Spleen (tissue), 11 donors: ENCODE results near the gene KIF3A. TPM values are rescaled to one million over a fixed set of nuclear protein-coding genes. Genes with fewer than 3 reads are reported as not detected.
A peak's percentile ranks its signal among the peaks of the same experiment; 100 is the strongest.

Experiments
- DNase-seq: peaks from one replicate; pipeline ENCODE4 v3.0.0-alpha.2; 2020
- H3K27ac ChIP-seq, 8 donors: fragments of 200-600 bp; sonication (generic) in 7 of 8; 1 replicate in 4 of 8; 2 replicates in 4 of 8; pipeline versions ENCODE4 v1.5.0 to v1.8.0; 2016 to 2021; ENCODE audit warnings: inconsistent platforms in 4 of 8, mild to moderate bottlenecking in 4 of 8, moderate library complexity in 1 of 8
- H3K27me3 ChIP-seq, 7 donors: fragments of 200-600 bp; sonication (generic) in 6 of 7; replicated peaks in 1 of 7; 1 replicate in 4 of 7; 2 replicates in 3 of 7; pipeline versions ENCODE4 v1.5.0 to v1.8.0; 2016 to 2021; ENCODE audit warnings: inconsistent platforms in 3 of 7, mild to moderate bottlenecking in 1 of 7
- H3K36me3 ChIP-seq, 6 donors: fragments of 200-600 bp; sonication (generic) in 5 of 6; 1 replicate in 4 of 6; 2 replicates in 2 of 6; pipeline versions ENCODE4 v1.5.0 to v1.8.0; 2016 to 2021; ENCODE audit warnings: inconsistent platforms in 2 of 6
- H3K4me1 ChIP-seq, 6 donors: fragments of 200-600 bp; sonication (generic) in 5 of 6; 1 replicate in 3 of 6; 2 replicates in 3 of 6; pipeline versions ENCODE4 v1.5.0 to v1.8.0; 2016 to 2021; ENCODE audit warnings: inconsistent platforms in 3 of 6
- H3K4me3 ChIP-seq, 8 donors: fragments of 200-600 bp; sonication (generic) in 7 of 8; 1 replicate in 4 of 8; 2 replicates in 4 of 8; pipeline versions ENCODE4 v1.5.0 to v1.8.0; 2016 to 2021; ENCODE audit warnings: inconsistent platforms in 4 of 8, mild to moderate bottlenecking in 4 of 8, moderate library complexity in 2 of 8
- H3K9me3 ChIP-seq, 8 donors: fragments of 200-600 bp; sonication (generic) in 7 of 8; 1 replicate in 4 of 8; 2 replicates in 4 of 8; pipeline versions ENCODE4 v1.5.0 to v1.8.0; 2016 to 2021; ENCODE audit warnings: inconsistent platforms in 4 of 8
- POLR2A ChIP-seq, 3 donors: fragments of 450-650 bp; IDR thresholded peaks; one replicate each; pipeline ENCODE4 v1.5.1; 2017; ENCODE audit warnings: antibody characterized with exemption in 3 of 3, mild to moderate bottlenecking in 1 of 3
- POLR2AphosphoS5 ChIP-seq, 3 donors: sonication (generic); formaldehyde crosslinking; IDR thresholded peaks; one replicate each; pipeline ENCODE4 v1.5.1; 2017; ENCODE audit warnings: antibody characterized with exemption in 3 of 3
- WGBS, 5 donors: extraction: QIAGEN DNeasy Blood & Tissue Kit in 3 of 5; methylation state at CpG; one replicate each; pipeline versions ENCODE4 v1.1.5 to v1.1.7; 2013 to 2018; 5-methylcytosine and 5-hydroxymethylcytosine counted together
- intact Hi-C: fragments of 100-400 bp; cut with DNase I; formaldehyde crosslinking; loops from one replicate; pipeline ENCODE4 v1.15.0; 2023; ENCODE audit warnings: low total_unique reads
- polyA plus RNA-seq, 3 donors: library from polyadenylated mRNA; stranded (reverse); fragments of 200-250 nt; gene quantifications; one replicate each; pipeline ENCODE4 v1.2.1, GENCODE V29; 2013
- total RNA-seq, 7 donors: library from RNA; depleted of rRNA in 3 of 7; stranded (reverse); fragments of >200 nt in 3 of 7; fragmentation: NEBNext Ultra II Directional in 4 of 7; extraction: Animal tissue kit (Norgen Biotek cat#: 25700) in 4 of 7; gene quantifications; one replicate each; pipeline versions ENCODE4 v1.1.0 to v1.2.1, GENCODE V29; 2016 to 2021
- TF ChIP-seq, protein P1 (sequence below), 11 experiments: fragments of 200-600 bp in 7 of 11; fragments of 450-650 bp in 4 of 11; sonication (generic) in 4 of 11; IDR thresholded peaks in 8 of 11; conservative IDR thresholded peaks in 3 of 11; 1 replicate in 7 of 11; 2 replicates in 4 of 11; pipeline versions ENCODE4 v1.4.0 to v1.8.0; 2016 to 2021; ENCODE audit warnings: antibody characterized with exemption in 11 of 11, inconsistent platforms in 4 of 11, mild to moderate bottlenecking in 1 of 11
- donor health status: healthy with polysubstance abuse.
- donor health status: DM: no; HTN: no; CAD: no; lungs with moderate emphysema.
- donor health status: DM: no; HTN: no; CAD: no.
- donor health status: Bipolar disorder and iron deficiency.
- donor health status: healthy.
- donor health status: DM: no; HTN: no; CAD: no.
- donor health status: DM: yes; HTN: yes; CAD: no.

The KIF3A gene
- total and polyA plus RNA-seq, 10 donors, result 1.3 to 10.7 (median 6.7) TPM

DNA sequence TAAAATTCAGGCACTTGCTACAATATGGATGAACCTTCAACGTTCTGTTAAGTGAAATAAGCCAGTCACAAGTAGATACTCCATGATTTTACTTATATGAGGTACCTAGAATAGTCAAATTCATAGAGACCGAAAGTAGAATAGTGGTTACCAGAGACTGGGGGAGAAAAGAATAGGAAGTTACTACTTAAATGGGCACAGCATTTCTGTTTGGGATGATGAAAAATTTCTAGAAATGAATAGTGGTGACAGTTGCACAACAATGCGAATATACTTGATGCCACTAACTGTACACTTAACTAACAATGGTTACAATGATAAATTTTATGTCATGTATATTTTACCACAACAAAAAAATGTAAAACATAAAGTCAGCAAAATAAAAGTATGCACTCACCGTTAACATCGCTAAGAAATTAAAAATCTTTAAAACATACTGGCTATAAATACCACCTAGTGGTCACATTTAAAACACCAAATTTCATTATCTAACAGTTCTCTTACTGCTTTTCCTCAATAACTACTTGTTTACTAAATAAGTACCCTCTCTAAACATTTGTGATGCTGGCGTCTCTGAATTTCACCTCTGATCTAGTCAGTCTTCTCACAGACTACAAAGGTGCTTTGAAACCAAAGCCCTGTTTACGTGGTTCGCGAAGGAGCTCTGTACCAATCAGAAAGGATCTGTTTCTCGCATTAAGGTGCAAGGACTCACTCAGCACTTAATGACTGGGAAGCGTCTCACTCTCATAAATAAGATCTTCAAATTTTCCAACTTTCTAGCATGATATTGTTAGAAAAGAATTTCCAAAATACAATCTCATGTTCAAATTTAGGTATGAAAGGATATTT lies 22.7 kb downstream of the KIF3A start:
- H3K4me1 ChIP-seq, result peaks cover 0 to 9% (median 0%) of the 10 kb centered on the region in 6 donors
- no peaks in the 10 kb centered on the region for H3K9me3 ChIP-seq
- no peak overlapping the region for H3K4me3 ChIP-seq
- H3K27ac ChIP-seq, result no peak overlapping the region
- no peaks in the 10 kb centered on the region for H3K27me3 ChIP-seq
- no peak for DNase-seq
- peaks cover 0 to 37% (median 0%) of the 10 kb centered on the region in 6 donors for H3K36me3 ChIP-seq
- intact Hi-C loops, result loop anchor here (10.0 kb wide), 1 partner anchor 330 kb away; no protein-coding TSS in a partner anchor
- TF ChIP-seq, protein P1, sequence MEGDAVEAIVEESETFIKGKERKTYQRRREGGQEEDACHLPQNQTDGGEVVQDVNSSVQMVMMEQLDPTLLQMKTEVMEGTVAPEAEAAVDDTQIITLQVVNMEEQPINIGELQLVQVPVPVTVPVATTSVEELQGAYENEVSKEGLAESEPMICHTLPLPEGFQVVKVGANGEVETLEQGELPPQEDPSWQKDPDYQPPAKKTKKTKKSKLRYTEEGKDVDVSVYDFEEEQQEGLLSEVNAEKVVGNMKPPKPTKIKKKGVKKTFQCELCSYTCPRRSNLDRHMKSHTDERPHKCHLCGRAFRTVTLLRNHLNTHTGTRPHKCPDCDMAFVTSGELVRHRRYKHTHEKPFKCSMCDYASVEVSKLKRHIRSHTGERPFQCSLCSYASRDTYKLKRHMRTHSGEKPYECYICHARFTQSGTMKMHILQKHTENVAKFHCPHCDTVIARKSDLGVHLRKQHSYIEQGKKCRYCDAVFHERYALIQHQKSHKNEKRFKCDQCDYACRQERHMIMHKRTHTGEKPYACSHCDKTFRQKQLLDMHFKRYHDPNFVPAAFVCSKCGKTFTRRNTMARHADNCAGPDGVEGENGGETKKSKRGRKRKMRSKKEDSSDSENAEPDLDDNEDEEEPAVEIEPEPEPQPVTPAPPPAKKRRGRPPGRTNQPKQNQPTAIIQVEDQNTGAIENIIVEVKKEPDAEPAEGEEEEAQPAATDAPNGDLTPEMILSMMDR (IDR thresholded peaks at IDR 0.05 in 8 of 11, conservative IDR thresholded peaks at IDR 0.05 in 3 of 11), result peak in 7 of 11 experiments; percentile 17 to 41 (median 29)
- TF ChIP-seq POLR2A (IDR thresholded peaks at IDR 0.05) (no peak), POLR2AphosphoS5 (IDR thresholded peaks at IDR 0.05) (no peak)
- 60 to 69% (median 64%) methylated on average over 11 of the region's 11 CpGs for WGBS, 5 donors

DNA sequence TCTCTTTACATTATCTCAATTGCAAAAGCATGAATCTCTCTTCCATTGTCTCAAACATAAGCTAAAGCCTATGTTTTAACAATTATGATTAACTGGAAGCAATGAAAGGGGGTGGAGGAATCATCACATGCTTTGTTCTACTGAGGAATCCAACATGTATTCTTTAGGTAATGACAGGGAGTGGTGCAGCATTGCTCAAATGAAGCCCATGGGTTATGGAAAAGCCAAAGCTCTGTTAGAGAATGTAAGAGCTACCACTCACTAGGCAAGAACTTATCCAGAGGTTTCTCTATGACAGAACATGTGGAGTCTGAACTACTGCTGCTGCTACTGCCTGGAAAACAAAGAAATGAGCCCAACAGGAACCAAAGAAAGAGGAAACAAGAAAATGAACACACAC lies 28.7 kb downstream of the KIF3A start:
- Histone ChIP-seq H3K27me3 (no peaks in the 10 kb centered on the region), H3K9me3 (no peaks in the 10 kb centered on the region), H3K27ac (no peak overlapping the region), H3K4me3 (no peak overlapping the region), H3K36me3 (peaks cover 0 to 30% (median 0%) of the 10 kb centered on the region in 6 donors), H3K4me1 (no peaks in the 10 kb centered on the region)
- TF ChIP-seq POLR2AphosphoS5 (IDR thresholded peaks at IDR 0.05) (no peak), POLR2A (IDR thresholded peaks at IDR 0.05) (no peak)
- TF ChIP-seq, protein P1 (IDR thresholded peaks at IDR 0.05 in 8 of 11, conservative IDR thresholded peaks at IDR 0.05 in 3 of 11), result no peak
- intact Hi-C loops, result no loop called here
- DNase-seq, result no peak

DNA sequence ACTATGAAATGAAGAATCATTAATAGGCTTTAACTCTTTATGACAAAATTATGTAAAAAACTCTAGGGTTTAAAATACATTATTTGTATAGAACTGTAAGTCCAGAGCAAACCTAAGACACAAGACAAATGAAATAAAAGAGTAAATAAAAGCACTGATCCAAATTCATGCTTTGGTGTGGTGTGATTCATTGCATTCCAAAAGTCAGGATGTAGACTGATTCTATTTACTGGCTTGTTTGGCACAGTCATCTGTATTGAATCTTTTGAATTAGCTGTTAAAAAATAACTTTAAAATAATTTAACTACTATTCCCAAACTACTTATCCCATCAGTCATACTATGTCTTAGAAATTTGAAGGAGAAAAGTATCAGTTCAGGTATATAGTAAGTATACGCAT lies 32.5 kb downstream of the KIF3A start:
- intact Hi-C loops, result no loop called here
- Histone ChIP-seq H3K27me3 (no peaks in the 10 kb centered on the region), H3K27ac (no peak overlapping the region), H3K4me3 (no peak overlapping the region), H3K9me3 (no peaks in the 10 kb centered on the region), H3K36me3 (peaks cover 0 to 57% (median 18%) of the 10 kb centered on the region in 6 donors), H3K4me1 (no peaks in the 10 kb centered on the region)
- DNase-seq, result no peak
- TF ChIP-seq POLR2A (IDR thresholded peaks at IDR 0.05), result no peak
- TF ChIP-seq, protein P1 (IDR thresholded peaks at IDR 0.05 in 8 of 11, conservative IDR thresholded peaks at IDR 0.05 in 3 of 11), result no peak
- no peak for TF ChIP-seq POLR2AphosphoS5 (IDR thresholded peaks at IDR 0.05)
- 96 to 100% (median 98%) methylated on average over 1 of the region's 1 CpG for WGBS, 5 donors

DNA sequence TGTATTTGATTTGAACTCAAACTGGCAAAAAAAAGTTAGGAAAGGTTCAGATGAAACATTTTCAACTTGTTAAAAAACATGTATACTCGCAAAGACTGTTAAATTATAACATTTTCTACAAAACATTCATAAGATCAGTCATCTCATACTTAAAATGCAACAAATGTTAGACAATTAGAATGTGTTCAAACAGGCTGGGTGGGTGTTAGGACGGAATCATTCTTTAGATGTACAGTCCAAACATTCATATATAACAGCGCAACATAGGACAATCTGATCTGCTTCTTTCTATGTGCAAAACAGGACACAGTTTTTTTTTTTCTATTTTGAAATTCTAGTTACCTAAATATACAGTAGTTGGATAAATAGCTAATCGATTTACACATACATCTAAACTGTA lies 41.4 kb downstream of the KIF3A start:
- Histone ChIP-seq H3K27ac (no peak overlapping the region), H3K4me3 (no peak overlapping the region), H3K27me3 (no peaks in the 10 kb centered on the region), H3K9me3 (no peaks in the 10 kb centered on the region), H3K36me3 (peaks cover 0 to 56% (median 13%) of the 10 kb centered on the region in 6 donors), H3K4me1 (no peaks in the 10 kb centered on the region)
- intact Hi-C loops, result no loop called here
- no peak for TF ChIP-seq POLR2A (IDR thresholded peaks at IDR 0.05)
- TF ChIP-seq, protein P1 (IDR thresholded peaks at IDR 0.05 in 8 of 11, conservative IDR thresholded peaks at IDR 0.05 in 3 of 11), result no peak
- TF ChIP-seq POLR2AphosphoS5 (IDR thresholded peaks at IDR 0.05), result no peak
- WGBS, 5 donors, result 94 to 97% (median 97%) methylated on average over 4 of the region's 4 CpGs
- no peak for DNase-seq
